Ectodermal cell (in vitro differentiated cells): ENCODE results near the gene ARHGEF3.

Source experiments
- H3K27ac ChIP-seq: 2 replicates; pipeline ENCODE4 v1.7.0; 2013; ENCODE audit warnings: mild to moderate bottlenecking, low read depth, low read length; ENCODE audit not compliant: insufficient read depth, poor library complexity, severe bottlenecking
- H3K27me3 ChIP-seq: 2 replicates; pipeline ENCODE4 v1.7.0; 2013; ENCODE audit warnings: mild to moderate bottlenecking, low read length; ENCODE audit not compliant: insufficient read depth, control insufficient read depth, poor library complexity, severe bottlenecking
- H3K36me3 ChIP-seq: one replicate; pipeline ENCODE4 v1.7.0; 2013; ENCODE audit warnings: low read length; ENCODE audit not compliant: control insufficient read depth, insufficient read depth
- H3K4me1 ChIP-seq: one replicate; pipeline ENCODE4 v1.7.0; 2013; ENCODE audit warnings: low read length; ENCODE audit not compliant: control insufficient read depth, insufficient read depth
- H3K4me3 ChIP-seq: 2 replicates; pipeline ENCODE4 v1.7.0; 2013; ENCODE audit warnings: low read depth, low read length, control low read depth; ENCODE audit not compliant: insufficient read depth
- H3K9me3 ChIP-seq: 2 replicates; pipeline ENCODE4 v1.7.0; 2013; ENCODE audit warnings: mild to moderate bottlenecking, low read length, moderate library complexity; ENCODE audit not compliant: control insufficient read depth
- WGBS, 2 experiments: methylation state at CpG; one replicate each; pipeline ENCODE4 v1.1.7; 2013; ENCODE audit warnings: missing lambda C conversion rate in 2 of 2; 5-methylcytosine and 5-hydroxymethylcytosine counted together

ARHGEF3 gene

GRCh38 chr3:56833536-56833935 is 31.8 kb upstream of the ARHGEF3 start:
- Histone ChIP-seq H3K27me3 (no peaks in the 10 kb centered on the region), H3K27ac (no peak overlapping the region), H3K4me1 (no peaks in the 10 kb centered on the region), H3K9me3 (no peaks in the 10 kb centered on the region), H3K4me3 (no peak overlapping the region), H3K36me3 (no peaks in the 10 kb centered on the region)
- WGBS, 2 experiments, result 95 to 97% methylated on average over 2 of the region's 2 CpGs

DNA sequence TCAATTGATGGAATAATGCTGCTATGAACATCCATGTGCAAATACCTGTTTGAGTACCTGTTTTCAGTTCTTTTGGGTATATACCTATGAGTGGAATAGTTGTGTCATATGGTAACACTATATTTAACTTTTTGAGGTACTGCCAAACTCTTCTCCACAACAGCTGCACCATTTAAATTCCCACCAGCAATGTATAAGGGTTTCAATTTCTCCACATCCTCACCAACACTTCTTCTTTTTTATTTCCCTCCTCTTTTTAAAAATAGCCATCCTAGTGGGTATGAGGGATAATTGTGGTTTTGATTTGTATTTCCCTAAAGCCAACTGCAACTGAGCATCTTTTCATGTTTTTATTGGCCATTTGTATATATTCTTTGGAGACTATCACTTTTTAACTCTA is 31.3 kb upstream of the ARHGEF3 start:
- no peaks in the 10 kb centered on the region for H3K4me1 ChIP-seq
- H3K36me3 ChIP-seq, result no peaks in the 10 kb centered on the region
- H3K27me3 ChIP-seq, result no peaks in the 10 kb centered on the region
- no peaks in the 10 kb centered on the region for H3K9me3 ChIP-seq
- H3K27ac ChIP-seq, result no peak overlapping the region
- no peak overlapping the region for H3K4me3 ChIP-seq

DNA sequence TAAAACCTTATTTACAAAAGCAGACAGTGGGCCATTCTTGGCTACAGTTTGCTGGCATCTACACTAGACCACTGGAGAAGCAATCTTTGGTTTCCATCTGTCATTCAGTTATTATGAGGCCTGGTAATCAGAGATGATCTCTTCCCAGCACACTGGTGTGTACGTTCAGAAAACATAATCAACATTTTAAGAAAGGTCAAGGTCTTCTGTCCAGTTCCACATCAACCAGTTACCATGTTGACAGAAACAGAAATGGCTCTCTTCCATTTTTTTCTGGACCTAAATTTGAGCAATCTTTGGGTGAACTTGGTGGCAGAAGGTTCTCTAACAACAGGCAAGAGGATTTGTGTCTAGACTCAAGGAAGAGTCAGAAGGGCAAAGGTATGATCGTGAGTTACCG is 29.8 kb upstream of the ARHGEF3 start:
- 95 to 97% methylated on average over 3 of the region's 3 CpGs for WGBS, 2 experiments
- H3K4me3 ChIP-seq, result no peak overlapping the region

GRCh38 chr3:56830884-56831283 is 29.1 kb upstream of the ARHGEF3 start:
- WGBS, 2 experiments, result 90 to 97% methylated on average over 2 of the region's 2 CpGs

More for the DNA sequence above, 29.8 kb upstream of the ARHGEF3 start:
- H3K4me1 ChIP-seq, result no peaks in the 10 kb centered on the region
- no peaks in the 10 kb centered on the region for H3K27me3 ChIP-seq
- H3K27ac ChIP-seq, result no peak overlapping the region
- H3K36me3 ChIP-seq, result no peaks in the 10 kb centered on the region
- H3K9me3 ChIP-seq, result no peaks in the 10 kb centered on the region

GRCh38 chr3:56829533-56829932 is 27.8 kb upstream of the ARHGEF3 start:
- Histone ChIP-seq H3K27ac (no peak overlapping the region), H3K9me3 (no peaks in the 10 kb centered on the region), H3K4me1 (no peaks in the 10 kb centered on the region), H3K27me3 (no peaks in the 10 kb centered on the region), H3K36me3 (no peaks in the 10 kb centered on the region), H3K4me3 (no peak overlapping the region)
- 85 to 97% methylated on average over 1 of the region's 1 CpG for WGBS, 2 experiments

More at GRCh38 chr3:56830884-56831283, 29.1 kb upstream of the ARHGEF3 start:
- Histone ChIP-seq H3K27ac (no peak overlapping the region), H3K4me3 (no peak overlapping the region), H3K36me3 (no peaks in the 10 kb centered on the region), H3K4me1 (no peaks in the 10 kb centered on the region), H3K27me3 (no peaks in the 10 kb centered on the region), H3K9me3 (no peaks in the 10 kb centered on the region)

DNA sequence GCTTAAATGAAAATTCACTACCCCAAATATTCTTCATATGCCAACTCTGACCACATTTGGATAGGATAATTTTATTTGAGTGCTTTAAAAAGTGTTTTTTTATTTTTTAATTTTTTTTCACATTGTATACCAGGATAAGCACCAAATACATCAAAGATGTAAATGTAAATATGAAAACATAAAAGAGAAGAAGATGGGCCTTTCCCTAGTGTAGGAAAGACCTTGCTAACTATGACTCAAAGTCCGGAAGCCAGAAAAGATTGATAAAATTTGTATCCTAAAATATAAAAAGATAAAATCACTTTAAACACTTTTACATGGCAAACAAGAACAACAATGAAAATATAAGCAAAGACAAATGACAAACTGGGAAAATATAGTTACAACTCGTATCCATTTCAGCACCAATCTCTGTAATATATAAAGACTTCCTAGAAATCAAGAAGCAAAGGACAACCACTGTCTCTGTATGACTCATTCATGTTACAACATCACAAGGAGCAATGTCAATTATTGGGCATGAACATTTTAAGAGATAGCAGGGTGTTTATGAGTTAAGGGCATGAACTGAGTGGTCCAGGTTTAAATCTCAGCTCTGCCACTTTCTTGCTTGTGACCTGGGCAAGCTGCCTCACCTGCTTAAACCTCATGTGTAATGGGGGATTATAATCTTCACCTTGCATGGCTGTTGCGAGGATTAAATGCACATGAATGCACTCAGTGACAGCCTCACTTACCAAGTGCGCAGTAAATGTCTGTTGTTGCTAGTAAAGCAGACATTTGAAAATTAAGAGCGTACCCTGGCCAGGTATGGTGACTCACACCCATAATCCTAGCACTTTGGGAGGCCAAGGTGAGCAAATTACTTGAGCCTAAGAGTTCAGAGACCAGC is 25.3 kb upstream of the ARHGEF3 start:
- H3K27ac ChIP-seq, result no peak overlapping the region
- H3K36me3 ChIP-seq, result no peaks in the 10 kb centered on the region
- no peaks in the 10 kb centered on the region for H3K9me3 ChIP-seq
- no peak overlapping the region for H3K4me3 ChIP-seq
- WGBS, 2 experiments, result 97 to 99% methylated on average over 4 to 5 of the region's 5 CpGs
- no peaks in the 10 kb centered on the region for H3K4me1 ChIP-seq
- H3K27me3 ChIP-seq, result no peaks in the 10 kb centered on the region

GRCh38 chr3:56825567-56826438 is 24.1 kb upstream of the ARHGEF3 start:
- 78% methylated on average over 4 of the region's 4 CpGs for WGBS, 2 experiments
- no peak overlapping the region for H3K4me3 ChIP-seq
- H3K4me1 ChIP-seq, result no peaks in the 10 kb centered on the region

GRCh38 chr3:56823984-56824703 is 22.4 kb upstream of the ARHGEF3 start:
- Histone ChIP-seq H3K4me3 (no peak overlapping the region), H3K27ac (no peak overlapping the region), H3K27me3 (no peaks in the 10 kb centered on the region), H3K36me3 (no peaks in the 10 kb centered on the region), H3K4me1 (no peaks in the 10 kb centered on the region), H3K9me3 (no peaks in the 10 kb centered on the region)
- whole genome bisulfite sequencing, 2 experiments, result 57 to 63% methylated on average over 4 of the region's 4 CpGs

More at GRCh38 chr3:56825567-56826438, 24.1 kb upstream of the ARHGEF3 start:
- H3K9me3 ChIP-seq, result no peaks in the 10 kb centered on the region
- no peaks in the 10 kb centered on the region for H3K27me3 ChIP-seq
- H3K36me3 ChIP-seq, result no peaks in the 10 kb centered on the region
- H3K27ac ChIP-seq, result no peak overlapping the region

GRCh38 chr3:56823421-56823926 is 21.7 kb upstream of the ARHGEF3 start:
- H3K4me1 ChIP-seq, result no peaks in the 10 kb centered on the region
- no peak overlapping the region for H3K4me3 ChIP-seq
- no peaks in the 10 kb centered on the region for H3K9me3 ChIP-seq
- H3K27me3 ChIP-seq, result no peaks in the 10 kb centered on the region
- H3K36me3 ChIP-seq, result no peaks in the 10 kb centered on the region
- no peak overlapping the region for H3K27ac ChIP-seq
